ENCODE data around the gene ANK3. TPM values are rescaled to one million over a fixed set of nuclear protein-coding genes. Genes with fewer than 3 reads are reported as not detected.
A peak's percentile ranks its signal among the peaks of the same experiment; 100 is the strongest.

The ANK3 gene
- total RNA-seq, 2 experiments from 2014 or later = 15.0 to 19.1 TPM

DNA sequence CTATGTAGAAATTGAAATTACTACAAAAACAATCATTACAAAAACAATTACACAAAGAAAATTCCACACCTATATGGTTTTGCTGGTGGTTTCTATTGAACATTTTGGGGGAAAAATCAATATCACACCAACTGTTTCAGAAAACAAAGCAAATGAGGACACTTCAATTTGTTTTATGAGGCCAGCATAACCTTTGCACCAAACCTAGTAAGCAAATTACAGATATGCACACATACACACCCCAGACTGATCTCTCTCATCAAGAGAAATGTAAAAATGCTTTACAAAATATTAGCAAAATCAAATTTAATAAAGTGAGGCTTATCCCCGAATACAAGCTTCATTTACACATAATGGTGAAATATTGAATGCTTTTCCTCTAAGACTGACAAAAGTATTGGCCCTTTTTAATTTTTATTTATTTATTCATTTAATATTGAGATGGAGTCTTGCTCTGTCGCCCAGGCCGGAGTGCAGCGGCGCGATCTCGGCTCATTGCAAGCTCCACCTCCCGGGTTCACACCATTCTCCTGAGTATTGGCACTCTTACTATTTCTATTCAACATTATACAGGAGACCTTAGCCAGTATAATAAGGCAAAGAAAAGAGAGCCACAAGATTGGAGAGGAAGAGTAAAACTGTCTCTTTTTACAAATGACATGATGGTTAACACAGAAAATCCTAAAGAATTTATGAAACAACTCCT lies 13.6 kb upstream of the ANK3 start:
- POLR2A ChIA-PET = no interaction called here
- CTCF ChIA-PET = no interaction called here
- no peaks in the 10 kb centered on the region for H3K27me3 Mint-ChIP-seq
- no peak overlapping the region for H3K27ac Mint-ChIP-seq
- H3K36me3 Mint-ChIP-seq (ENCODE audit: low read depth) = no peaks in the 10 kb centered on the region
- no peak for DNase-seq
- H3K9me3 Mint-ChIP-seq = no peaks in the 10 kb centered on the region
- no peaks in the 10 kb centered on the region for H3K4me1 Mint-ChIP-seq
- H3K4me3 Mint-ChIP-seq = no peak overlapping the region

DNA sequence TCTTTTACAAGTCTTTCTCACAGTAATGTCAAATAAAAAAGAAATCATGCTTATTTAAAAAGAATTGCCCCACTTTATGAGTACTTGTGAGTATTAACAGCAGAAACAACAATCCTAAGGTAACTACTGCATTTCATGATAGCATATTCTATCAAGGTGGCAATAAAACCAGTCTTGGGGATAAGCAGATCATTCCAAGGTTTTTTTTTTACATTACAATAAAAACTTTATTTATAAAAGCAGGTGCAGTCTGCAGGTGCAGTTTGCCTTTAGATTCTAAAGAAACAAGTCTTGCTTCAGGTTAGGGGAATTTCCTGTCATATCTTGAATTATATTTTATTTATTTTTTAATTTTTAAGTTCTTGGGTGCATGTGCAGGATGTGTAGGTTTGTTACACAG lies 10.7 kb upstream of the ANK3 start:
- Mint-ChIP-seq H3K27me3 (no peaks in the 10 kb centered on the region), H3K36me3 (ENCODE audit: low read depth) (no peaks in the 10 kb centered on the region), H3K9me3 (no peaks in the 10 kb centered on the region), H3K27ac (no peak overlapping the region), H3K4me1 (peaks cover 2% of the 10 kb centered on the region), H3K4me3 (no peak overlapping the region)
- CTCF ChIA-PET = no interaction called here
- no peak for DNase-seq
- POLR2A ChIA-PET = no interaction called here

DNA sequence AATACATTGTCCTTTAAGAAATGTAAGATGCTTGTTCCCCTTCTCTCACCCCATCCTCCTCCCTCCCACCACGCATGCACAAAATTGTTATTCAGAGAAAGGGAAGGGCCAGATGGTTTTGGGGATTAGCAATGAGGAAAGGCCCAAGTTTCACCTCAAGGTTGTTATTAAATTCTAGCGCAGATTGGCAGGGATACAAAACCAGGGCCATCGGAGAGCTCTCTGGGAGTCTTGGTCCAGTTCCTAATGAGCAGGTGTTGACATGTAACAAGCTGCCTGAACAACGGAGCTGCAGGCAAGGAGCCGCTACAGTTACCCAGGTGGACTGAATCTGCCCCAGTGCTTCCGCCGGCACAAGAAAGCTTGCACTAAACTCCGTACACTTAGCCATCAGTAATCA lies 9.7 kb upstream of the ANK3 start:
- Mint-ChIP-seq H3K9me3 (no peaks in the 10 kb centered on the region), H3K27ac (no peak overlapping the region), H3K4me1 (peaks cover 8% of the 10 kb centered on the region), H3K36me3 (ENCODE audit: low read depth) (no peaks in the 10 kb centered on the region), H3K4me3 (no peak overlapping the region), H3K27me3 (no peaks in the 10 kb centered on the region)
- ChIA-PET POLR2A (no interaction called here), CTCF (no interaction called here)
- no peak for DNase-seq

DNA sequence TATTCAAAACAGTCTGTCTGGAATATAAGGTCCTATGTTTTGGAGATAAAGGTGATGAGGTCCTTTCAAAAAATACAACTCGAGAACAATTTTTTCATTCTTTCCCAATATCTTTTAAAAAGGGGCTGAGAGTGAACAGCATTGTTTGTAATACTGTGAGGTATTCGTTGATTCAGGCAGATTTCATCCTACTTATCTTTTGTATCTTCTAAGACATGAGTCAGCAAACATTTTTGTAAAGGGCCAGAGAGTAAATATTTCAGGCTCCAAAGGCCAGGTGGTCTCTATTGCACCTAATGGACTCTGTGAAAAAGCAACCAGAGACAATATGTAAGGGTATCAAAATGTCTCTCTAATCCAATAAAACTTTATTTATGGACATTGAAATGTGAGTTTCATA lies 8.1 kb upstream of the ANK3 start:
- Mint-ChIP-seq H3K36me3 (ENCODE audit: low read depth) (no peaks in the 10 kb centered on the region), H3K4me1 (peaks cover 14% of the 10 kb centered on the region), H3K27me3 (no peaks in the 10 kb centered on the region), H3K9me3 (no peaks in the 10 kb centered on the region), H3K4me3 (no peak overlapping the region), H3K27ac (no peak overlapping the region)
- no peak for DNase-seq
- ChIA-PET POLR2A (no interaction called here), CTCF (no interaction called here)

DNA sequence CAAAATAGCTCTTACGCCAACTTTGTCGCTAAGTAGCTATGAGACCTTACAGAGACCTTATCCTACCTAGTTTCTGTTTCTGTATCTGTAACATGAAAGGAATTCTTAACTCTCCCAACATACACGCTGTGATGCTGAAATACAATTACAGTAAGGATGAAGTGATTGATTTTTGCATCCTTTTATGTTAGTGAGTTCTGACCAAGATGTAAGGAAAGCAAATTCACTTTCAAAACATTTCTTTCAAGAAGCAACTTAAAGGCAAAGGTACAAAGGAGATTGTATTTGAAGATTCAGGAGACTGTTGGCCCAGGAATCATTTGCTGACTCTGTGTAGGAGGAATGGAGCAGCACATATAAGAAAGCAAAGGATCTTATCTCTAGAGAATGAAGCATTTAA lies 7.1 kb upstream of the ANK3 start:
- Mint-ChIP-seq H3K4me3 (no peak overlapping the region), H3K27me3 (no peaks in the 10 kb centered on the region), H3K9me3 (no peaks in the 10 kb centered on the region), H3K36me3 (ENCODE audit: low read depth) (no peaks in the 10 kb centered on the region), H3K4me1 (peaks cover 14% of the 10 kb centered on the region), H3K27ac (no peak overlapping the region)
- ChIA-PET CTCF (no interaction called here), POLR2A (no interaction called here)
- no peak for DNase-seq

DNA sequence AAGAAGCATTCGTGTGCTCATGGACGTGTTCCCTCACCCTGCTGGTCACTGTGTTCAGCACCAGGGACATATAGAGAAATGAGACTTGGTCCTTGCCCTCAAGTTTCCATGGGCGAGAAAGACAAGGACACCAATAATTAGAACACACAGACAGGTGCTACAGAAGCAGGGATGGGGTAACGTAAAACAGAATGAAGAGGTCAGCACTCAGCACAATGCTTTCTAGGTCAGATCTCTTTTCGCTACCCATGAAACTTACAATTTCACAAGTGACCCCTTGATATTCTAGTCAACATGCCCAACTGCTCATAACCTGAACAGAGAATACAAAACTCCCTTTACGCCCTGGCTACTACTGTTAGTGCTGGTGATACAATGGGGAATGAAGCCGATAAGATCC lies 6.0 kb upstream of the ANK3 start:
- no peaks in the 10 kb centered on the region for H3K27me3 Mint-ChIP-seq
- H3K4me3 Mint-ChIP-seq = no peak overlapping the region
- no peaks in the 10 kb centered on the region for H3K9me3 Mint-ChIP-seq
- CTCF ChIA-PET = no interaction called here
- POLR2A ChIA-PET = no interaction called here
- H3K4me1 Mint-ChIP-seq = peaks cover 14% of the 10 kb centered on the region
- H3K27ac Mint-ChIP-seq = no peak overlapping the region
- DNase-seq = no peak
- no peaks in the 10 kb centered on the region for H3K36me3 Mint-ChIP-seq (ENCODE audit: low read depth)

DNA sequence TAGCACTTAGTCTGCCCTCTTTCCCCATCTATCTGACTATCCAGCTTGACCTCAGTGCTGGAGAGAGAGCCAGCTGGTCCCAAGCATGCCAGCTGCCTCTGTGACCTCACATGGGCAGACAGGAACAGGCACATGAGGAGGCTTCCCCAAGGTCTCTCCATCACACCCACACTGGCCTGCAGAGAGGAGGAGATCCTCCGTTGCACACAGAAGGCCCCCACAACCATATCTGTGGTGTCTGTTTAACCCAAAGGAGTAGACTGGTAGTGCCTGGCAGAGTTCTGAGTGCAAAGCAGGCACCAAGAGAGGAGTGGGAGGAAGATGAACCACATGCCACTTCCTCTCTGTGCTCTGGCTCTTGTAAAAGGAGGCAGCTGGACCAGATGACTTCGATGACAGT lies 4.8 kb upstream of the ANK3 start:
- H3K27me3 Mint-ChIP-seq = no peaks in the 10 kb centered on the region
- ChIA-PET CTCF (interaction anchor here (1.3 kb wide), 1 partner anchor 11 kb away, joined by 3 read pairs; no protein-coding TSS in a partner anchor), POLR2A (no interaction called here)
- peak; percentile 39 for DNase-seq
- no peak overlapping the region for H3K4me3 Mint-ChIP-seq
- no peak overlapping the region for H3K27ac Mint-ChIP-seq
- peaks cover 14% of the 10 kb centered on the region for H3K4me1 Mint-ChIP-seq
- H3K36me3 Mint-ChIP-seq (ENCODE audit: low read depth) = no peaks in the 10 kb centered on the region
- H3K9me3 Mint-ChIP-seq = no peaks in the 10 kb centered on the region

DNA sequence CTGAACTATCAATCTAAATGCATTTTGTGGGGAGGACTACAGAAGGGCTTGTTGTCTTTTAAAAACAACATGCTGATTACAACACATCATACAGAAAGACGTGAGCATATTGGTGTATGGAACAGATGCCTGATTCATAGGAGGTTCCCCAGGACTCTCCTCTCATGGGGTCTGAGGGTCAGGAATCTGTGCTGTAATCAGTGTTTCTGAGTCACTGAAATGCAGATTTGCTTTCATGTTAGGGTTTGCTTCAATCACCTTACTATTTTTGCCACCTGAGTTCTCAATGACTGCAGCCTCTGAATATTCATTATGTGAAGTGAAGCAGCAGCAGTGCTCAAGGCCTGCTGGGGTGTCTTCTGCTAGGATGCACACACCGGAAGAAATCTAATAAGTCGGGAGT lies 550 bp upstream of the ANK3 start:
- Mint-ChIP-seq H3K4me3 (no peak overlapping the region), H3K27ac (no peak overlapping the region), H3K36me3 (ENCODE audit: low read depth) (no peaks in the 10 kb centered on the region), H3K27me3 (no peaks in the 10 kb centered on the region), H3K4me1 (peaks cover 10% of the 10 kb centered on the region), H3K9me3 (no peaks in the 10 kb centered on the region)
- no peak for DNase-seq
- ChIA-PET POLR2A (no interaction called here), CTCF (no interaction called here)

DNA sequence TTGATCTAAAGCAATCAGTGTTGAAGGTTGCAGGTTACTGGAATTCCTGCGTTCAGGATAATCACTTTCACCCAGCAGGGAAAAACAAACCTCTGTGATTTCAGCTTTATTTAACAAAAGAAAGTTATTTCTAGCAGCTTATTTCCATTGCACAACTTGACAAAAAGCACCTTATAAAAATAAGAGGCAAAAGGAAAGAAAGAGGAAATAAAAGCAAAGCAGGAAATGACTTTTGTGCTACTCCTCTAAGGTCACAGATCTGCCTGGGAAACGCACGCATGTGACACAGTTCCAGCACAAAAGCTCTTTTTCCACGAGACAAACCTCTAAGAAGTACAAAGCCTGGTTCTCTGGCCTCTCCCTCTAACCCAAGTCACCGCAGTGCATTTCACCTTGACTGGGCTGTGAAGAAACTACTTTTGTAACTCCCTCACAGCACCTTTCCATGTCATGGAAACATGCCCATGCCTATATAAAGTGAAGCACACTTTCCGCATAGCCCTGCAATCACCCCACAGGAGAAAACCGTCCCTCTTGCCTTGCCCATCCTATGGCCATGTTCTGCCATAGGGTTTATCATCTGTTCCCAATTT lies 870 bp downstream of the ANK3 start:
- Mint-ChIP-seq H3K9me3 (no peaks in the 10 kb centered on the region), H3K4me1 (peaks cover 2% of the 10 kb centered on the region), H3K36me3 (ENCODE audit: low read depth) (no peaks in the 10 kb centered on the region), H3K27ac (no peak overlapping the region), H3K4me3 (no peak overlapping the region), H3K27me3 (no peaks in the 10 kb centered on the region)
- POLR2A ChIA-PET = no interaction called here
- no peak for DNase-seq
- CTCF ChIA-PET = no interaction called here

DNA sequence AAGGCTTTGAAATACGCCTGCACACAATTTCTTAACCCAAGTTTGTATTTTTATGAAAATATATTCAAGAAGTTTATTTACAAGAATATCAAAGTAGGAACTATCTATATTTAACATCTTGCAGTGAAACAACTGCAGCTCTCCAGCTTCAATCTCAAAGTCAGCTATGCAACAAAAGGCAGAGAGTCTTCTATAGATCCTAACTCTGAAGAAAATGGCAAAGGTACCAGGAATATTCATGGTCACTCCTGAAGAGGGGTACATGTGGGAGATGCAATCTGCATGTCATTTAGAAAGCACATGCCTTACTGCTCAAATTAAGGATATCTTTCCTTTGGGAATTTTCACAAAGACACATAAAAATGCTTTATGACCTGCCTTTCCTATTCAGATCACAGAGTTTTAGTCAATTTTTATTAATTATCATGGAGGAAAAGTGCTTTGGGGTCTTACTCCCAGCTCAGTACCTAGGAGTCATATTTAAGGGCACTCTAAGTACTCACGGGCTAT lies 1.5 kb downstream of the ANK3 start:
- Mint-ChIP-seq H3K27me3 (no peaks in the 10 kb centered on the region), H3K4me1 (peaks cover 2% of the 10 kb centered on the region), H3K4me3 (no peak overlapping the region), H3K9me3 (no peaks in the 10 kb centered on the region), H3K36me3 (ENCODE audit: low read depth) (no peaks in the 10 kb centered on the region), H3K27ac (no peak overlapping the region)
- ChIA-PET POLR2A (no interaction called here), CTCF (no interaction called here)
- no peak for DNase-seq

DNA sequence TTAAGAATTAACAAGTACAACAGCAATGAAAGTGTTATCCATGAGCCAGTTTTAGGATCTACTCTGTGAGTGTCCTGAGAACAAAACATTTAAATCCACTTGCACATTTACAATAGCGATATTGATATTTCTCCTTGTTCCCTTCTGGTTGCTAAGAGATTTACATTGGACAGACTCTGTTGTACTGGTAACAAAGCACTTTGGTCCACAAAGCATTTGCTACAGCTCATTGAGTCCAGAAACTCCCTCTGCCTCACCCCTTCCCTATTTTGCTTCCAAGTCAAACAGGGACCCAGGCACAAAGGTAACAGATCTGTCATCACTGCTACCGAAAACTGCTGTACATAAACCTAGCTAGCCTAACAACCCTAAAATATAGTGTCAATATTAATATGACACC lies 2.1 kb downstream of the ANK3 start:
- Mint-ChIP-seq H3K27ac (no peak overlapping the region), H3K36me3 (ENCODE audit: low read depth) (no peaks in the 10 kb centered on the region), H3K27me3 (no peaks in the 10 kb centered on the region), H3K4me3 (no peak overlapping the region), H3K9me3 (no peaks in the 10 kb centered on the region), H3K4me1 (peaks cover 3% of the 10 kb centered on the region)
- DNase-seq = no peak
- POLR2A ChIA-PET = no interaction called here
- CTCF ChIA-PET = no interaction called here

DNA sequence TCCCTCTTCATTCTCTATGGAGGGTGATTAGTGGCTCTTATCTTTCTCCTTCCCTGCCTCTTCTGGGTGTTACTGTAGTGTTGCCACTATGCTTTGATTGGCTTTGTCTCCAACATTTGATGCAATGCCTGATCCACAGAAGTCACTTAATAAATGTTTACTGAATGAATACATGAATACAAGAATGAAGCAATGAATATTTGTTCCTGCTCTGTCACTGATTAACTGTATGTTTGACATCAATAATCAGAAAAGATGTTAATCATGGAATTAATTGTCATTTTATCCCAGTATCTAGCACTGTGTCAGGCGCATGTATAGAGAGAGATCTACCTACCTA lies 4.3 kb downstream of the ANK3 start:
- no peaks in the 10 kb centered on the region for H3K9me3 Mint-ChIP-seq
- no peak for DNase-seq
- no peak overlapping the region for H3K27ac Mint-ChIP-seq
- CTCF ChIA-PET = no interaction called here
- H3K36me3 Mint-ChIP-seq (ENCODE audit: low read depth) = no peaks in the 10 kb centered on the region
- no peaks in the 10 kb centered on the region for H3K27me3 Mint-ChIP-seq
- no peak overlapping the region for H3K4me3 Mint-ChIP-seq
- peaks cover 3% of the 10 kb centered on the region for H3K4me1 Mint-ChIP-seq
- POLR2A ChIA-PET = no interaction called here

DNA sequence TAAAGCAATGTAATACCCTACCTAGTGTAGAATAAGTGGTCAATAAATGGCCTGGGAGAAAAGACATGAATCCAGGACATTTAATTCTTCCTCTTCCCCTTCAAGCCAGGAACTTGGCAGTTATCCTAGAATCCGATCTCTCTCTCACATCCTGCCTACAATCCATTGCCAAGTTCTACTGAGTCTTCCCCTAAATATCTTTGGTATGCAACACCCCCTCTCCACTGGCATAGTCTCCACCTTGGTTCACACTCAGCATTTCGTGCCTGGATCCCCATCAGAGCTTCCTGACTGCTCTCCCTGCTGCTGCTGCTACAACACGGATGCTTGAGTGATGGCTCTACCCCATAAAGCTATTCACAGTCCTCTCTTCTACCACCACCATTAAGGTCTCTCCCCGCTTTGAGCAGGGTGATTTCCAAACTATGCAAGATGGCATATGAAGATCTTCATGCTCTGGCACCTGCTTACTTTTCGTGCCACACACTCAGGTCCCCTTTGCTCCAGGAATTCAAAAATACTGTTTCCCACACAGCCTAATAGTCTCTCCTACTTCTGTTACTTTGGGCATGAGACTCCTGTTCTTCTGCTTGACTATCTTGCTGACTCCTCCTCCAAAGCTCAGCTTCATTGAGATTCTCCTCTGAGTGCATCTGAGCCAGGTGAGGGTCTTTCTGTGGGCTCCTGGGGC lies 4.8 kb downstream of the ANK3 start:
- Mint-ChIP-seq H3K4me3 (no peak overlapping the region), H3K4me1 (peaks cover 3% of the 10 kb centered on the region), H3K9me3 (no peaks in the 10 kb centered on the region), H3K36me3 (ENCODE audit: low read depth) (no peaks in the 10 kb centered on the region), H3K27ac (no peak overlapping the region), H3K27me3 (no peaks in the 10 kb centered on the region)
- POLR2A ChIA-PET = no interaction called here
- DNase-seq = no peak
- CTCF ChIA-PET = no interaction called here

DNA sequence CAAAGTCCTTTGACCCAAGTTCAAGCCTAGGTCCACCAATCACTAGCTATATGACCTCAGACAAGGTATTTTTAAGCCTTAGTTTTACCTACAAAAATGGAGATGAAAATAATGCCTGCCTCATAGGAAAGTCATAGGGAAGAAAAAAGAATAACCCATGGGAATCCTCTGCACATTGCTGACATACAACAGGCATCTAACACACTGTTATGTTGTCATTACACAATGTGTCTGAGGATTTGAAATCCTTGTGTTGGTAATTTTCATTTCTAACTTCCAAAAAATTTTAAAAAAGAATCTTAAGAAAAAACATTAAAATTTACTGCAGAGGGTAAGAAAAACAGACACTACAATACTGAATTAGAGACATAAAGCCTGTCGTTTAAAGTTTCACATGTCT lies 5.7 kb downstream of the ANK3 start:
- POLR2A ChIA-PET = no interaction called here
- Mint-ChIP-seq H3K27ac (no peak overlapping the region), H3K9me3 (no peaks in the 10 kb centered on the region), H3K4me1 (peaks cover 3% of the 10 kb centered on the region), H3K36me3 (ENCODE audit: low read depth) (no peaks in the 10 kb centered on the region), H3K4me3 (no peak overlapping the region), H3K27me3 (no peaks in the 10 kb centered on the region)
- CTCF ChIA-PET = interaction anchor here (0.9 kb wide), 1 partner anchor 10 kb away, joined by 3 read pairs; no protein-coding TSS in a partner anchor
- no peak for DNase-seq

Data from activated CD4-positive, alpha-beta memory T cell treated with anti-CD3 and anti-CD28 coated beads, Interleukin-2, amount 10 ng/mL, durations not matched to agents 7 days and 5 days (primary cell).